Activated CD8-positive, alpha-beta T cell treated with anti-CD3 and anti-CD28 coated beads for 36 hours (primary cell): ENCODE results near the gene HIKESHI. TPM values are rescaled to one million over a fixed set of nuclear protein-coding genes. Genes with fewer than 3 reads are reported as not detected.

ENCODE experiments used
- ATAC-seq: fragments of 200-7000 bp; cut with Tn5 transposase; one replicate; pipeline ENCODE4 v1.10.0; 2021; ENCODE audit warnings: mild to moderate bottlenecking, moderate library complexity
- CTCF ChIA-PET: fragments of 350-600 bp; sonication (Branson Sonifier 250); formaldehyde crosslinking; loops from one replicate; lab custom pipeline; 2021; ENCODE audit warnings: antibody characterized with exemption; lab: Charles Lee
- POLR2A ChIA-PET: fragments of 350-600 bp; sonication (Branson Sonifier 250); formaldehyde crosslinking; loops from one replicate; lab custom pipeline; 2021; ENCODE audit warnings: antibody characterized with exemption; lab: Charles Lee
- DNase-seq: peaks from one replicate; pipeline ENCODE4 v3.0.0-alpha.2; 2020
- H3K27ac Mint-ChIP-seq: one replicate; pipeline ENCODE4 v1.8.0; 2021; ENCODE audit warnings: mild to moderate bottlenecking, mixed read lengths
- H3K27me3 Mint-ChIP-seq: one replicate; pipeline ENCODE4 v1.8.0; 2021; ENCODE audit warnings: mixed read lengths
- H3K36me3 Mint-ChIP-seq: one replicate; pipeline ENCODE4 v1.8.0; 2021; ENCODE audit warnings: low read depth, mixed read lengths
- H3K4me1 Mint-ChIP-seq: one replicate; pipeline ENCODE4 v1.8.0; 2021; ENCODE audit warnings: low read depth, mixed read lengths
- H3K4me3 Mint-ChIP-seq: one replicate; pipeline ENCODE4 v1.8.0; 2021; ENCODE audit warnings: mild to moderate bottlenecking, moderate library complexity, mixed read lengths
- H3K9me3 Mint-ChIP-seq: one replicate; pipeline ENCODE4 v1.8.0; 2021; ENCODE audit warnings: mixed read lengths
- intact Hi-C: fragments of 100-400 bp; cut with micrococcal nuclease; formaldehyde crosslinking; loops from one replicate; pipeline ENCODE4 v1.10.0; 2022
- total RNA-seq, 2 experiments: library from RNA; stranded (reverse); gene quantifications; one replicate each; pipeline ENCODE4 v1.2.3, GENCODE V29; 2021
- TF ChIP-seq, protein P1 (sequence below): fragments of 200-600 bp; IDR thresholded peaks from one replicate; pipeline ENCODE4 v1.8.0; 2022; ENCODE audit warnings: antibody characterized with exemption, mild to moderate bottlenecking

Gene HIKESHI
- total RNA-seq, 2 experiments from 2014 or later: 59.6 to 60.5 TPM

DNA sequence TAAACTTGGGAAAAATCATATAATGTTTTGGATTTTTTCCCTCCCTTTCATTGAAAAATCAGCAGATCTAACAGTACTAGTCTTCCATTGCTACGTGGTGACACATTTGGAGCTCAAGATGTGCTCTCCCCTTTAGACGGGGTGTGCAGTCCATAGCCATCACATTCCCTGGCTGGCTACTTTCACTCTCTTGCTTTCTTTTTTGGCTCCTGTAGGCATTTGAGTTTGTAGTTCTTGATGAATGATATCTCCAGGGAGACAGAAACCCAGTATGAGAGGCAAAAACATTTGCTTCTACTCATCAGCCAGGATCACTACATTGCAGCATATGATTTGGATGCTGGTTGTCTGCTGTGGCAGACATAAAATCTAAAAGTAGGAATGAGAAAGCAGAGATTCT is 84.7 kb downstream of the HIKESHI start:
- ATAC-seq: no peak
- no peak for DNase-seq
- ChIA-PET CTCF (no interaction called here), POLR2A (no interaction called here)
- H3K27ac Mint-ChIP-seq: no peak overlapping the region
- TF ChIP-seq, protein P1, sequence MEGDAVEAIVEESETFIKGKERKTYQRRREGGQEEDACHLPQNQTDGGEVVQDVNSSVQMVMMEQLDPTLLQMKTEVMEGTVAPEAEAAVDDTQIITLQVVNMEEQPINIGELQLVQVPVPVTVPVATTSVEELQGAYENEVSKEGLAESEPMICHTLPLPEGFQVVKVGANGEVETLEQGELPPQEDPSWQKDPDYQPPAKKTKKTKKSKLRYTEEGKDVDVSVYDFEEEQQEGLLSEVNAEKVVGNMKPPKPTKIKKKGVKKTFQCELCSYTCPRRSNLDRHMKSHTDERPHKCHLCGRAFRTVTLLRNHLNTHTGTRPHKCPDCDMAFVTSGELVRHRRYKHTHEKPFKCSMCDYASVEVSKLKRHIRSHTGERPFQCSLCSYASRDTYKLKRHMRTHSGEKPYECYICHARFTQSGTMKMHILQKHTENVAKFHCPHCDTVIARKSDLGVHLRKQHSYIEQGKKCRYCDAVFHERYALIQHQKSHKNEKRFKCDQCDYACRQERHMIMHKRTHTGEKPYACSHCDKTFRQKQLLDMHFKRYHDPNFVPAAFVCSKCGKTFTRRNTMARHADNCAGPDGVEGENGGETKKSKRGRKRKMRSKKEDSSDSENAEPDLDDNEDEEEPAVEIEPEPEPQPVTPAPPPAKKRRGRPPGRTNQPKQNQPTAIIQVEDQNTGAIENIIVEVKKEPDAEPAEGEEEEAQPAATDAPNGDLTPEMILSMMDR: no peak
- H3K36me3 Mint-ChIP-seq: no peaks in the 10 kb centered on the region
- intact Hi-C loops: no loop called here
- no peaks in the 10 kb centered on the region for H3K27me3 Mint-ChIP-seq
- no peak overlapping the region for H3K4me3 Mint-ChIP-seq
- H3K9me3 Mint-ChIP-seq: no peaks in the 10 kb centered on the region
- no peaks in the 10 kb centered on the region for H3K4me1 Mint-ChIP-seq

DNA sequence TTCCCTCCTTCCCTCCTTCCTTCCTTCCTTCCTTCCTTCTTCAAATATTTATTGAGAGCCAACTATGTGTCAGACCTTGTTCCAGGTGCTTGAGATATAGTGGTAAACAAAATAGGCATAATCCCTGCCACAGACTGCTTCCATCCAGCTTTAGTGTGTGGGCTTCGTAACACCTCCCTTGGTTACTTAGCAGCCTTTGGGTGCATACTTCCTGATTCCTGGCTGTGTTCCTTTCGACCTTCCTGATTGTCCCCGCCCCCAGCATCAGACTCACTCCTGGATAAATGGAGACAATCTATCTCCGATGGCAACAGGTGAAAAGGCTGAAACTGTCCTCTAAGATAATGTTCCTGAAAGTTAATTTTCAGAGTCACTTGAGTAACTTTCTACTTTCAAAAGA is 86.2 kb downstream of the HIKESHI start:
- no peaks in the 10 kb centered on the region for H3K27me3 Mint-ChIP-seq
- ATAC-seq (no peak), DNase-seq (no peak)
- POLR2A ChIA-PET: no interaction called here
- TF ChIP-seq, protein P1: no peak
- no peak overlapping the region for H3K27ac Mint-ChIP-seq
- CTCF ChIA-PET: no interaction called here
- no peaks in the 10 kb centered on the region for H3K9me3 Mint-ChIP-seq
- H3K4me3 Mint-ChIP-seq: no peak overlapping the region
- intact Hi-C loops: no loop called here
- H3K4me1 Mint-ChIP-seq: no peaks in the 10 kb centered on the region
- no peaks in the 10 kb centered on the region for H3K36me3 Mint-ChIP-seq

DNA sequence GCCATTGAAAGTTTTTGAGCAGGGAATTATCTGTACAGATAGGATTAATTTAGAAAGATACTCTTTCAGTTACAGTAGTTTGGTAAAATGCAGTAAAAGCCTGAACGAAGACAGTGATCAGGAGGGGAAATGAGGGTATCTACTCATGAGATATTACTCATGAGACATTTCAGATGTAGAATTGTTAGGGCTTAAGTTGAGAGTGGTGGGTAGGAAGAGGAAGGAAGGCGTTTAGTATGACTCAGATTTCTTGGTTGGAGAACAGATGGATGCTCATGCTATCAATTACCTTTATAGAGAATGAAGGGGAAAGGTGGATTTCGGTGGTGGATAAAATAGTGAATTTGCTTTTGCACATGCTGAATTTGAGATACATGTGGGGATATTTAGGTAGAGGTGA is 88.4 kb downstream of the HIKESHI start:
- H3K4me3 Mint-ChIP-seq: no peak overlapping the region
- ChIA-PET POLR2A (no interaction called here), CTCF (no interaction called here)
- H3K27me3 Mint-ChIP-seq: no peaks in the 10 kb centered on the region
- no peaks in the 10 kb centered on the region for H3K36me3 Mint-ChIP-seq
- no peak overlapping the region for H3K27ac Mint-ChIP-seq
- TF ChIP-seq, protein P1: no peak
- intact Hi-C loops: no loop called here
- no peak for ATAC-seq
- no peaks in the 10 kb centered on the region for H3K4me1 Mint-ChIP-seq
- no peak for DNase-seq
- no peaks in the 10 kb centered on the region for H3K9me3 Mint-ChIP-seq

DNA sequence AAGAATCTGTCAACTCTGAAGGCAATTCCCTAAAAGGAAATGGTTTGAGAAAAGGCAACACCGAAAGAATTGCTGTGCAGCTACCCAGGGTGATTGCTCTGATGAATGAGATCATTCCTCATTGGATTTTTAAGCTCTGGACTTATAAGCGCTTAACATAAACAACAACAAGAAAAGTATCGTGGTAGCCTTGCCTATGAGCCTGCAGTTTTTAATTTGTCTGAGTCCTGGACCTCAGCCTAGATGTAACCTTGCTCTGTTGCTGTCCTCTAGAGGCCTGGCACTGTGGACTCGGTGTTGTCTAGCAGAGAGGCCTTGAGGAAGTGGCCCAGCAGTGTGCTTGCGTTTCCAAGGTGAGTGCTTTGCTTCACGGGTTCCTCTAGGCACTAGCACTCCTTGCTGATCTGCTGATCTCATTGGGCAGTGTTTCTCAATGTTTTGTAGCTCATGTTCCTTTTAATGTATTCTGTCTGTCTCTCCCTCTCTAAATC is 93.1 kb downstream of the HIKESHI start:
- TF ChIP-seq, protein P1: no peak
- Mint-ChIP-seq H3K4me1 (peaks cover 2% of the 10 kb centered on the region), H3K36me3 (no peaks in the 10 kb centered on the region), H3K27me3 (no peaks in the 10 kb centered on the region), H3K27ac (no peak overlapping the region), H3K9me3 (no peaks in the 10 kb centered on the region), H3K4me3 (no peak overlapping the region)
- ATAC-seq: no peak
- POLR2A ChIA-PET: no interaction called here
- no peak for DNase-seq
- intact Hi-C loops: no loop called here
- CTCF ChIA-PET: interaction anchor here (0.8 to 1.2 kb wide), 2 partner anchors 12 to 64 kb away, joined by 3 read pairs; no protein-coding TSS in a partner anchor

Other genes with a start within 250 kb of the HIKESHI start
- 10 to 100 TPM; 57.5 to 61.2 TPM for gene PICALM, start 233.2 kb upstream of the HIKESHI start, total RNA-seq
- gene EED, start 57.5 kb upstream of the HIKESHI start, total RNA-seq: 100 to 1,000 TPM; 114 to 117 TPM
- under 1 TPM; 0.83 TPM for gene CCDC81, start 72.6 kb downstream of the HIKESHI start, total RNA-seq